Myocyte (in vitro differentiated cells): Measurements from ENCODE around the gene NLGN1. TPM values are rescaled to one million over a fixed set of nuclear protein-coding genes. Genes with fewer than 3 reads are reported as not detected.

ENCODE experiments used
- DNase-seq: peaks from one replicate; pipeline ENCODE4 v3.0.0-alpha.2; 2012; ENCODE audit warnings: low read depth
- total RNA-seq: library from RNA; depleted of rRNA; stranded (reverse); fragments of >200 nt; gene quantifications from 2 replicates; pipeline ENCODE4 v1.2.3, GENCODE V29; 2014

Gene NLGN1
- total RNA-seq, 1 donor from 2014 or later = 0.62 TPM

DNA sequence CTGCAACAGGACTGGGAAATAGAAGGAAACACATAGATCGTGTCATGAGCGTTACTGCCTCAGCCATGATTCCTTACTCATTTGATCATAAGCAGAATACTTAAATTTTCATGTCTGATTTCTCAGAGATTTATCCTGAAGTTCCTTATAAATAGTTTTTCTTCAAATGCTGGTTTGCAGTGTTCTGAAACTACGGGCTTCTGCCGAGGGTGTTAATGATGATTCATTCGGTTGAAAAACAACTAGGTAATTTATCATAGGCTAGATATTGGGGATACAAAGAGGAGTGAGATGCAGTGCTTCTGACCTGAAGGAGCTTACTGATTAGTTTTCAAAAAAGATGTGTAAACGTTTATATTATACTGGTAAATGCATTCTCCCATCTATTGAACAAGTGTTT, 428.9 kb downstream of the NLGN1 start:
- no peak for DNase-seq

DNA sequence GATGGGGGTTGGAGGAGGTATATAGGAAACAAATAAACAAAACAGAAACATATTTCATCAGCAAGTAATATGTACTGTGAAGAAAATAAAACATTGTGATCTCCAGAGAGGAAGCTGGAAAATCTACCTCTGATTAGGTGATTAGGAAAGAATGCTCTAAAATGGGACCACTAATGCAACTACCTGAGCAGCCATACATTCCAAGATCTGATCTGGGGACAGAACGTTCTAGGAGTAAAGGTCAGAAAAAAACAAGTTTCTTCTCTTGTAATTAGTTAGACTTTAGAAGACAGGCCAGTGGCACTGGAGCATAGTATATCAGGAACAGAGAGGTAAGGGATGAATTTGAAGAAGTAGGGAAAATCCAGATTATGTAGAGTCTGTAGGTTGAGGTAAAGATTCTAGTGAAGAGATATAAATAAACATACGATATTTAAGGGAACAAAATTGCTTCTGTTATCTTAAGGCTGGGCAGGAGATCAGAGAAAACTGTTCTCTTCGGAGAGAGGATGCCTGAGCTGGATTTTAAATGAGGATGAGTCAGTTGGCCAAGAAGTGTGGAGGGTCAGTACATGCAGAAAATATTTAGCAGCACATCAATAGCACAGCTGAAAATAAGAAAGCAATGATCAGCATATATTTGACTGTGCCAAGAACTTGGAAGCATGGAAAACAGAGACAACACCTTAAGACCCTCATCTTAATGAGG, 429.5 kb downstream of the NLGN1 start:
- no peak for DNase-seq

DNA sequence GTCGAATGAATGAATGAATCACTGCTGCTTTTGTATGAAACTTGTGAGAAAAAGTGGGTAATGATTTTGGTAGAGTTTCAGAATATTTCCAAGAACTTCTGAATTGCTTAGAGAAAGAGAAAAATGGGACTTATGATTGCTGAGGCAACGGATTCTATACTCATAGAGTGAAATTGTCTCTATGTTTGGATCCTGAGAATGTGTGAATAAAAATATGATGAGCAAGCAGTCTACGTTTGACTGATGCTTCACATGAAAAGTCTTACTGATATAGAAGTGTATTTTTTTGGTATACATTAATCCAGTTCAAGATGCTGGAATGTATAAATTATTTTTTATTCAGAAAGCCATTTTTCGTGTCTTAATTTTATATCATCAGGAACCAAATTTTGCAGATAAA, 441.1 kb downstream of the NLGN1 start:
- no peak for DNase-seq

DNA sequence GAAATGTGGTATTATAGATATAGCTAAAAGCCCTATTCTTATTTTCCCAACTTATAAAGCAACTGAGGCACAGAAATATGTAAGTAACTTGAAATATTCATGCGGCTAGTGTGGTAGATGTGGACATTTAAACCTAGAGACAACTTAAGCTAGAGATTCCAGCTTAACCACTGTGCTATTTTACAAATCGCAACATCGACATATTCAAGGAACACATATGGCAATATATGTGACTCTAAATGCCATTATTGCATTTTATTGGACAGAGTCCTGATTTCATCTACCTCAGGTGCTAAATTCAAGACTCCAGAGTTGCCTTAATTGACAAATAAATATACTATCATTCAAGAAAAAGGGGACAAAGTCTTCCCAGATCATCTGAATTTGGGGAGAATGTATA, 442.3 kb downstream of the NLGN1 start:
- no peak for DNase-seq

DNA sequence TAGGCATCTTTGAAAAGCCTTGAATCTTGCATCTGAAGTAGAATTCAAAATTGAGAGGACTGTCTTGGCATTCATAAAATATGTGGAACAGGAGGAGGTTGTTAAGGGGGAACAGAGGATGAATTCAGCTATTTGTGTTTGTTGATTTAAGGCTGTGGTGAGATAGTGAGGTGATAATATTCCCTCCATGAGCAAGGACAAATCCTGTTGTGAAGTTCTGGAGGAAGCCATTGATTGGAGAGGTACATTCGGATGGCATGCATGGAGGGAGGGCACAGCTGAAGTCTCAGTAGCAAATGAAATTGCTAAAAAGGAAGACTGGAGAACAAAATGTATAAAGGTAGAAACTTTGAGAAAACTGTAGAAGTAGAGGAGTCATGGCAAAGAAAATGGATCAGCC, 443.8 kb downstream of the NLGN1 start:
- DNase-seq = no peak

DNA sequence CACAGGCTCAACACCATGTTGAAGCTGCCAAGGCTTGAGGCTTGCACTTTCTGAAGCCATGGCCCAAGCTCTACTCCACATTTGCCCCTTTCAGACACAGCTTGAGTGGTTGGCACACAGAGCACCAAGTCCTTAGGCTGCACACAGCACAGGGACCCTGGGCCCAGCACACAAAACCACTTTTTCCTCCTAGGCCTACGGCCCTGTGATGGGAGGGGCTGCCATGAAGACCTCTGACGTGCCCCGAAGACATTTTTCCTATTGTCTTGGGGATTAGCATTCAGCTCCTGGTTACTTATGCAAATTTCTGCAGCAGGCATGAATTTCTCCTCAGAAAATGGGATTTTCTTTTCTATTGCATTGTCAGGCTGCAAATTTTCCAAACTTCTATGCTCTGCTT, 445.5 kb downstream of the NLGN1 start:
- DNase-seq = no peak

DNA sequence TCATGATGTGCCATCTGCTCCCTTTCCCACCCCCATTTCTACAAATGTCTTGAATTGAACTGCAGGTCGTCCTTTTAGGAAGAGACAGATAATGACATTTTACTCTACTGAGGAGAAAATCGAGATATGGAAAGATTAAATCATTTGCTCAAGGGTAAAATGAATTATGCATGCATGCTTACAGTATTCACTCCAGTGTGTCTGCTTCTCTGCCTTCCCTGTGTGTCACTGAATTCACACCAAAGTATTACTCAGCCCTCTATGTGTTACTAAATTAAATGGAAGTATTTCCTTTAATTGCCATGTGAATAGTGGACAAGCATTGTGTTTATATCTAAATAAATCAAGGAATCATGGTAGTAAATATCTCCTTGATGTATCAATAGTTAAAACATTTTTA, 449.0 kb downstream of the NLGN1 start:
- DNase-seq = no peak

DNA sequence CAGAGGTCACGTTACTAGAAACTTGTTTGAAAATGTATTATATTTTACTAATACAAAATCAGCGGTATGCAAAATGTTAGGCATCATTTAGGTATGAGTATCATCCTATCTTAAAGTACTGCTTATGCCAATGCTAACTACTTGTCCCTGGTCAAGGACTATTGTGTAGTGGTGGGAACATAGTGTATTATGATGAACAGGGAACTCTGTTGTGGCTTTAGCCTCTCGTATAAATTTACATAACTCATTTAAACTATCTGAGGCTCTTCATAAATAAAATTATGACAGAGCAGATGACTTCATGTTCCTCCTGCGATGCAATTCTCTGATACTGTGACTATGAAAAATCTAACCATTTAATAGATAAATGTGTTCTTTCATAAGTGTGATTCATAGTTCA, 451.9 kb downstream of the NLGN1 start:
- no peak for DNase-seq

DNA sequence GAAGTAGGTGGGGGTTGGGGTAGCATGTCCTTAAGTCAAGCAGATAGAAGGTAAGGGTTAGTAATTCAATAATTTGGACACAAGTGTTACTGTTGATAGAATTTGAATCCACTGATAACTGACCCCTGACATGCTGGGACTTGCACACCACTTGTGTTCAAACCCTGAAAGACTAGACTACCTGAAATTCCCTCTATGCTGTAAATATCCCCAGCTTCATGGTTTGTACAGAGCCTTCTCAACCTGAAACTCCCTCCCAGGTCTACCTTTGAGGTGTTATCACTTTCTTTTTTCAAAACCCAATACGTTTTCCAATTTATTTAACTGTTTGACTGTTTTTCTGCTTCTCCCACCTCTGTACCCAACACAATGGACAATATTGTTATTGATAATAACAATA, 459.6 kb downstream of the NLGN1 start:
- no peak for DNase-seq

DNA sequence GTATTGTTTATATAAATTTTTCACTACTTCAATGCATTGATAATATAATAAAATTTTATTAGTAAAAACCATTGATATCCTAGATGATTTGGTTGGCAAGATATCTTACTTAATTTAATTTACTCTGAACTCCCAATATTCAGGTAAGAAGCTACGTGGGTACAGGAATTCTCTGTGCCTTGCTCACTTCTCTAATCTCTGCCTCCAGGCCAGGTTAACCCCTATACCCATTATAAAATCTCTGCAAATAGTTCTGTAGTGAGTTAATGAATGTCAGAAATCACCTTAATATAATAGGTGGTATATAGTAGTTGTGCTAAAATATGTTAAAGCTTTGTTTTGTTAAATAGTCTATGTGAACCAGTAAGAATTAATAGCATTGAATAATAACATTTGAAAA, 465.2 kb downstream of the NLGN1 start:
- DNase-seq = no peak

DNA sequence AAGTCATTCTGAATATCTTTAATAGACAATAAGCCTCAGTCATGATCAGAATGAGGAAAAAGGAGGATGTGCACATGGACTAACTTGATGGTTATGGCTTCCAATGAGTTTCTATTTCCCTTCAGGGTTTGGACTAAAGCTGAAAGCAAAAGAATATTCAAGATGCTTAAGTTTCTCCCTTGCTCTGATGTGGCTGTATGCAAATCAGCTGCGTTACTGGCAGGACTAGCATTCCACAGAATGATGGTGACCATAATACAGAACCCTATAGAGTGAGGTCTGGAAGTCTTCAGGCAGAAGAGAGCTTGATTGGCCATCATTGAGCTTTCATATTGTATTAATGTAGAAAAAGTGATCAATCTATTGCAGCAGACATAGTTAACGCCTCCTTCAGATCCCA, 466.0 kb downstream of the NLGN1 start:
- DNase-seq = no peak

DNA sequence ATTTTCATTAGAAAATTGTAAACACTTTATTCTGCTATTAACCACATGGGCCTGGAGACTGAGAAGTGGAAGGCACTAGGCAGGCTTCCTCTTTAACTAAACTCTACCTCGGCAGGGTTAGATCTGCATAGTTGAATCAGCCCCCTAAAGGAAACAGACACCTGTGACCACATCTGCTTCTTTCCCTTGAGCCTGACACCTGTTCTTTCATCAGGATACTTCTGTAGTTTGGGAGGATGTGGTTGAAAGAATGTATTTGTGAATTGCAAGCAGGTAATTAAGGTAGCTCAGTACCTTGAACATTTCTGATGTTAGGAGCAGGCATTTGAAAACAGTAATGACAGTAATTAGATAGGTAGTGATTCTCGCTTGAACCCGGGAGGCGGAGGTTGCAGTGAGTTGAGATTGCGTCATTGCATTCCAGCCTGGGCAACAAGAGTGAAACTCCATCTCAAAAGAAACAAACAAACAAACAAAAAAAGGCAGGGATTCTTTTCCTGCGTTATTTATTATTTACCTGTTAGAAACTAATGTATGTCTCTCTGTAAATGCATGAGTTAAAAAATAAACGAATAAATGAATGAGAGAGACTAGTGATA, 468.5 kb downstream of the NLGN1 start:
- no peak for DNase-seq

DNA sequence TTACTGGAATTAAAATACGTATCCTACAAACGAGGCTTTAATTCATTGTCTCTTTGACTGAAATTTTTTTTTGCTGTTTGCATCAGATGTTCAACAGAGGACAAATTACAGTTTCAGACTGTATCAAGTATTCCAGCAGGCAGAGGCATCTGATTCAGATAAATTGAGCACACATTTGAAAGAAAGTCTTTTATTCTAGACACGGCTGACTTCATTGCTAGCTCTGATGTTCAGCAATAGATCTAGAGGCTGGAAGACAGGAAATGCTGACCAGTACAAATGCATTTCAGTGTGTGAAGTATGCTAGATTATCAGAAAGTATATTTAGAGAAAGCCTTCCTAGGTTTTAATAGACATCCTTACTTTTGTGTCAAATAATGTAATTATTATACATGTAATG, 472.2 kb downstream of the NLGN1 start:
- no peak for DNase-seq

DNA sequence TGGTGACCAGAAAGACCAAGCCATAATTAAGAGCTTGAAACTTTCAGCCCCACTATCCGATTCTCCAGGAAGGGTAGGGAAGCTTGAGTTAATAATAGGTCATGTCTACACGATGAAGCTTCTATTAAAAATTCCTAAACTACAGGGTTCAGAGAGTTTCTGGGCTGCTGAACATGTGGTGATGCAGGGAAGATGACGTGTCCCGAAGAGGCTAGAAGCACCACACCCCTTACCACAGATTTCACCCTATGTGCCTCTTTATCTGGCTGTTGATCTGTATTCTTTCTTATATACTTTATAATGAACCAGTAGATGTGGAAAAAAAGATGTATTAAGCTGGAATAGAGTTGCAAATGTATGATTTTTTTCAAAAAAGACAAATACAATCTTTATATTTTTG, 473.4 kb downstream of the NLGN1 start:
- DNase-seq = no peak

DNA sequence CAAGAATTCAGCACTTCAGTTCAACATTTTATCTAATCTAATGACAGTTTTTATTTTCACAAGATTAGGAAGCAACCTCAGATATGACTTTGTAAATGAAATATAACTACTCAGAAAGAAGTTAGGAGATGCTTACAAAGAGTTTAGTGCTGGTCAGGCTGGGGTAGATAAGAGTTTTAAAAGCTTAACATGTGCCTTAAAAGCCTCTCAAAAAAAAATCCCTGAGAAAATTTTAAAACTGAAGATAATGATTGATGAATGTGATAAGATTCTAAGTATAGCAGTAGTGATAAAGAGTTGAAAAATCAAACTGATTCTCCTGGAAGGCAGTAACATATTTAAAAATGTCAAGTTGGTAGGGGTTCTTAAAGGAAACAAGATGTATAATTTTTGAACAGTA, 478.2 kb downstream of the NLGN1 start:
- no peak for DNase-seq

DNA sequence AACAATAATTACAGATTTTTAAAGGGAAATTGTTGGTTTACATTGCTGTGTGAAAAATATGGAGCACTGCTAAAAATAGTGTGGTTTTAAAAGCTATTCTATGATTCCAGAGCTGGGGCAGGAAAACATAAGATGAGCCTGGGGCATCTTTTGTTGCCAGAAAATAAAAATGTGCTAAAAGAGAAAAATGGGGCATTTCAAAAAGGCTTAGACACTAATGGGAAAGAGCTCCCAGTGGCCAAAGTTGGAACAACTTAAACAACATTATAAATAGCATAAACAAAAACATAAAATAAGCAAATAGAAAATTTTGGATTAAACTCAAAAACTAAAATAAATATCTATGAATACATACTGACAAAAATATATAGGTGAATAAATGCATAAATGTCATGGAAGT, 478.9 kb downstream of the NLGN1 start:
- DNase-seq = no peak

DNA sequence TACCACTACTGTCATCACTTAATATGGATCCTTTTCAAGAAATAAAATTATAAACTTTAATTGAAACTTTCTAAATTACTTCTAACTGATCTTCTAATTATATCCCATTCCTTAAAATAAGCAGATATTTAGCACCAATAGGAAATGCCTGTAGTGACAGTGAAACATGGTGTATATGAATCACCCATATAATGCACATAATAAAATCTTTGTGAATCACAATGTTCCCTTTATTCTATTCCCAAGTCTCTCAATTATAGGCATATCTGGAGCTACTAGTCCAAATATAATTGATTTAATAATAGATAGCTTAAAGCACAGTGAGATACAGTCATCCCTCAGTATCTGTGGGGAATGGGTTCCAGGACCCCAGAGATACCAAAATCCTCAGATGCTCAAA, 490.3 kb downstream of the NLGN1 start:
- DNase-seq = no peak

DNA sequence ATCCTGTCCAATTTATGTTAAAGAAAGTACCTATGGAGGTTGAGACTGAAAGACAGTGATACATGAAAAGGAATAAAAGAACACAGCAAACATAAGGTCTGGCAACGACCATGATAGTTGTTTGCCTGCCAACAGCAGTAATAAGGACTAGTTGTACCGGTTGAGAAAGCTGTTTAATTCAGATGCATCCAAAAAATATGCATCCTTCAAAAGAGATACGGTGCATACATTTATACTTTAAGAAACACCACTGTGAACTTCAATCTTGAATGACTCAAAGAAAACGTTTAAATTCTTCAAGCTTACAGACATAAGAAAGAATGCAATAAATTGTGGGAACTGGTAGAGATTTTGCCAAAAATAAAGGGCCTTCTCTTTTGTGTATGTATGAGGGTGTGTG, 492.1 kb downstream of the NLGN1 start:
- no peak for DNase-seq

DNA sequence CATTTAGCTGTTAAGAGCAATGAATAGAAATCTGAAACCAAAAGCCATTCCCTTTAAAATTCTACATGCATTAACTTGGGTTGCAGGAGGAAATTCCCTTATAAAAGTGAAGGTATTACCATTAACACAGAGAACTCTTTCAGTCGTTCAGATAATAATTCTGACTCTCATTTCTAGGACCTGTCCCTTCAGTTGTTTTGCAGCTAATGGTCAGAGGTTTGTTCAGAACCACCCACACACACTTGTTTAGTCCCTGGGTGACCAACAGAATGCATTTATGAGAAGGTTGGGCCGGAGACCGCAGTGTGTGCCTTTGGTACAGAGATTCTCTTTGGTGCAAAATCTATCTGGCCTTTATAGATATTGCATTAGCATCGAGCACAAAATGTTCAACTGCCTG, 492.5 kb downstream of the NLGN1 start:
- DNase-seq = no peak

DNA sequence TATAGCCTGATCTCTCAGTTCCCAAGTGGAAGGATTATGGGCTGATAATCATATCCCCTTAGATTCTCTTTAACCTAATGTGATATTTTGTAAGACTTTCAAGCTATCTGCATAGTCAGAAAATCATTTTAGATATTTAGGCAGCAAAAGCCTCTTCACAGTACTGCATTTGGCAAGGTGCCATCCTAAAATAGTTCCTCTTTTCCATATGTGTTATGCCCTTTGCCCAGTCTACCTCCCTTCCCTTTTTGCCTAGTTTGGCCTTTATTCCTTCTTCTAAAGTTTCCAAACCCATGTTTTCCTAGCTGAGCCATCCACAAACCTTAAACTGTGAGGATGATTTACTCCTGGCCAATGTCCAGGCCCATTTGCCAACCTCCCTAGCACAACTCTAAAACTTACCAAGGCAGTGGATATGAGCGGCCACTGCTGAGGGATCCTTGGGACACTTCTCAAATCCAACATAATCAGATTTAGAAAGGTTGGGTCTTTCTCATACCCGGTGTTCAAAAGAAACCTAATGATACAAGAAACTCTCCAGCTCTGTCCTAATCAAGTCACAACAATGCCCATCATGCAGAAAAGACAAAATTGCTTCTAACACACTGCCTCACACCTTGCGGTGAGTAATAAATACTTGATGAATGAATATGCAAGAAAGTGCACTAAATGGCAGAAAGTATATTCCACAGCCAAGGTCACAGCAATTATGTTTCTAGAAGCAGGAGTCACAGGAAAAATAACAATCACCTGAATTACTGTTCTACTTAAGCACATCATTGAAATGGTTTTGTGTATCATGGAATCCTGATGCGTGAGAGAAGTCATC, 493.9 kb downstream of the NLGN1 start:
- DNase-seq = no peak

DNA sequence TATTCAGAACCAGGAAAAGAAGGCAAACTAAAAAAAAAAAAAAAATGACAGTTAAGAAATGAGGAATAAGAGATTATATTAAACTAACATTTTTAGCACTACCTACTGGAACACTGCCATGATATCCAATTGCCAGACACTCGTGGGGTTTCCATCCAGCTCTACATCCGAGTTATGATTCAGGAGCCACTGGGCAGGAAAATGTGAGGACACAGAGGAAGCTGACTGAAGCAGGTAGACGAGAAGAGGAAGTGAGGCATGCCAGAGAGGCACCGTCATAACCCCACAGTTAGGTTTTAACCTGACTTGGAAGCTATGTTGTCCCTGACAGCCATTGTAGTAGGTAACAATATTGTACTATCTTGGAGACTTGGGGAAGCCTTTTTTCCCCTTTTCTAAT, 495.0 kb downstream of the NLGN1 start:
- no peak for DNase-seq

DNA sequence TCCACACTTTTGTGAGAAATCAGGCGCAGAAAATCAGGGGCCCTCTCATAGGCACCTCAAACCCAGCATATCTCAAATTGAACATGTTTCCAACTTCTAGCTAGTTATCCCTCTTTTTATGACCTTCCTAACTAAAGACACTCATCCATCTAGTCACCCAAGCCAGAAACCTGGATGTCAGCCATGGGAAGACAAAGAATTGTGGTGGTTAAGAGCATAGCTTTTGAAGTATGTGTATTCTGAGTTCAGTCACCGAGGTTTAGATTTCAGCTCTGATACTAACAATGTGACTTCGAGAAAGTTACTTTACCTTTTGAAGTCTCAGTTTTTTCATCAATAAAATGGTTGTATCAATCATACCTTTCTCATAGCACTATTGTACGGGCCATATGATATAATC, 495.5 kb downstream of the NLGN1 start:
- peak; percentile 32 for DNase-seq

DNA sequence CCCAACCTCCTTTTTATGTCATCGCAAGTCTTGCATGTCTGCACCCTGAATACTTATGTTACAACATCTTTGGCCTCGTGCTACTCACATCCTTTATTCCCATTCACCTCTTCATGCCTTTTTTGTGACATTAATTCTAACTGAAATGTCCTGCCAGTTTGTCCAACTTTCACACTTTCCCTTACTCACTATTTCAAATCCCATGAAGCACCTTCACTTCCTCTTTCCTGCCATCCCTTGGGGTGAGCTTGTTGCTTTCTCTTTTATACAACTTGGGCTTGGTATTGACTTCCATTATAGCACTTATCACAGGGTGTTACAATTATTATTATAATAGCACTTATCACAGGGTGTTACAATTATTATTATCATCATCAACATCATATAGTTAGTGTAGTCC, 496.3 kb downstream of the NLGN1 start:
- no peak for DNase-seq
